Stomach (tissue), 4 donors: ENCODE data around the gene KCNJ14.

Source experiments
- EP300 ChIP-seq: sonication (generic); formaldehyde crosslinking; IDR thresholded peaks from one replicate; pipeline ENCODE4 v1.6.1; 2017; ENCODE audit warnings: antibody characterized with exemption
- POLR2A ChIP-seq, 4 donors: fragments of 450-650 bp; IDR thresholded peaks; one replicate each; pipeline ENCODE4 v1.6.1; 2016; ENCODE audit warnings: antibody characterized with exemption in 4 of 4, control low read depth in 2 of 4, mild to moderate bottlenecking in 1 of 4, moderate library complexity in 1 of 4

GRCh38 chr19:48450863-48451262, 4.5 kb upstream of the KCNJ14 start:
- TF ChIP-seq EP300 (no peak), POLR2A (IDR thresholded peaks at IDR 0.05) (no peak)
